ENCODE data around the gene PRELP.
"Not testable (repeated sequence)": the region's sequence is repeated elsewhere in the genome, so short reads cannot be mapped to it uniquely, and the experiment has no call there.

PRELP gene

GRCh38 chr1:203506858-203507626, 31.4 kb downstream of the PRELP start:
- DNase-seq (ENCODE audit: low spot score) = no peak

GRCh38 chr1:203507759-203508158, 32.2 kb downstream of the PRELP start:
- no peak for DNase-seq (ENCODE audit: low spot score)

- no peak for DNase-seq (ENCODE audit: low spot score)
Observed at GRCh38 chr1:203508463-203509073, 33.0 kb downstream of the PRELP start.

GRCh38 chr1:203509135-203509534, 33.5 kb downstream of the PRELP start:
- no peak for DNase-seq (ENCODE audit: low spot score)

- no peak for DNase-seq (ENCODE audit: low spot score)
Observed at GRCh38 chr1:203511513-203511912, 35.9 kb downstream of the PRELP start.

- DNase-seq (ENCODE audit: low spot score) = no peak
Observed at GRCh38 chr1:203511930-203512329, 36.3 kb downstream of the PRELP start.

GRCh38 chr1:203512517-203512847, 36.9 kb downstream of the PRELP start:
- DNase-seq (ENCODE audit: low spot score) = no peak

- DNase-seq (ENCODE audit: low spot score) = peak; percentile 37
Observed at GRCh38 chr1:203512848-203513584, 37.4 kb downstream of the PRELP start.

- no peak for DNase-seq (ENCODE audit: low spot score)
Observed at GRCh38 chr1:203513585-203514031, 38.0 kb downstream of the PRELP start.

- no peak for DNase-seq (ENCODE audit: low spot score)
Observed at GRCh38 chr1:203516184-203516583, 40.6 kb downstream of the PRELP start.

GRCh38 chr1:203516906-203517305, 41.3 kb downstream of the PRELP start:
- DNase-seq (ENCODE audit: low spot score) = no peak

GRCh38 chr1:203517426-203518110, 42.0 kb downstream of the PRELP start:
- DNase-seq (ENCODE audit: low spot score) = no peak

GRCh38 chr1:203518139-203518538, 42.5 kb downstream of the PRELP start:
- not testable (repeated sequence) for DNase-seq (ENCODE audit: low spot score)

GRCh38 chr1:203518541-203518940, 42.9 kb downstream of the PRELP start:
- DNase-seq (ENCODE audit: low spot score) = no peak

- DNase-seq (ENCODE audit: low spot score) = no peak
Observed at GRCh38 chr1:203519053-203519840, 43.6 kb downstream of the PRELP start.

GRCh38 chr1:203519896-203520295, 44.3 kb downstream of the PRELP start:
- no peak for DNase-seq (ENCODE audit: low spot score)

GRCh38 chr1:203520315-203520714, 44.7 kb downstream of the PRELP start:
- DNase-seq (ENCODE audit: low spot score) = no peak

GRCh38 chr1:203521074-203521794, 45.6 kb downstream of the PRELP start:
- no peak for DNase-seq (ENCODE audit: low spot score)

GRCh38 chr1:203521812-203522211, 46.2 kb downstream of the PRELP start:
- no peak for DNase-seq (ENCODE audit: low spot score)

GRCh38 chr1:203522237-203522636, 46.6 kb downstream of the PRELP start:
- no peak for DNase-seq (ENCODE audit: low spot score)

- no peak for DNase-seq (ENCODE audit: low spot score)
Observed at GRCh38 chr1:203523667-203524066, 48.1 kb downstream of the PRELP start.
